Measurements from ENCODE around the gene SNAP25.

- TF ChIP-seq POLR2A (IDR thresholded peaks at IDR 0.05) = no peak
- TF ChIP-seq, protein P1, sequence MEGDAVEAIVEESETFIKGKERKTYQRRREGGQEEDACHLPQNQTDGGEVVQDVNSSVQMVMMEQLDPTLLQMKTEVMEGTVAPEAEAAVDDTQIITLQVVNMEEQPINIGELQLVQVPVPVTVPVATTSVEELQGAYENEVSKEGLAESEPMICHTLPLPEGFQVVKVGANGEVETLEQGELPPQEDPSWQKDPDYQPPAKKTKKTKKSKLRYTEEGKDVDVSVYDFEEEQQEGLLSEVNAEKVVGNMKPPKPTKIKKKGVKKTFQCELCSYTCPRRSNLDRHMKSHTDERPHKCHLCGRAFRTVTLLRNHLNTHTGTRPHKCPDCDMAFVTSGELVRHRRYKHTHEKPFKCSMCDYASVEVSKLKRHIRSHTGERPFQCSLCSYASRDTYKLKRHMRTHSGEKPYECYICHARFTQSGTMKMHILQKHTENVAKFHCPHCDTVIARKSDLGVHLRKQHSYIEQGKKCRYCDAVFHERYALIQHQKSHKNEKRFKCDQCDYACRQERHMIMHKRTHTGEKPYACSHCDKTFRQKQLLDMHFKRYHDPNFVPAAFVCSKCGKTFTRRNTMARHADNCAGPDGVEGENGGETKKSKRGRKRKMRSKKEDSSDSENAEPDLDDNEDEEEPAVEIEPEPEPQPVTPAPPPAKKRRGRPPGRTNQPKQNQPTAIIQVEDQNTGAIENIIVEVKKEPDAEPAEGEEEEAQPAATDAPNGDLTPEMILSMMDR (IDR thresholded peaks at IDR 0.05) = no peak
These were observed 48.4 kb upstream of the SNAP25 start for GRCh38 chr20:10170261-10170660.

Measured in ovary (tissue), 3 donors.